ENCODE data around the gene FOXO1. TPM values are rescaled to one million over a fixed set of nuclear protein-coding genes. Genes with fewer than 3 reads are reported as not detected.
A peak's percentile ranks its signal among the peaks of the same experiment; 100 is the strongest.

The FOXO1 gene
- total and polyA plus RNA-seq, 2 experiments from 2014 or later: 10.5 to 14.0 TPM

DNA sequence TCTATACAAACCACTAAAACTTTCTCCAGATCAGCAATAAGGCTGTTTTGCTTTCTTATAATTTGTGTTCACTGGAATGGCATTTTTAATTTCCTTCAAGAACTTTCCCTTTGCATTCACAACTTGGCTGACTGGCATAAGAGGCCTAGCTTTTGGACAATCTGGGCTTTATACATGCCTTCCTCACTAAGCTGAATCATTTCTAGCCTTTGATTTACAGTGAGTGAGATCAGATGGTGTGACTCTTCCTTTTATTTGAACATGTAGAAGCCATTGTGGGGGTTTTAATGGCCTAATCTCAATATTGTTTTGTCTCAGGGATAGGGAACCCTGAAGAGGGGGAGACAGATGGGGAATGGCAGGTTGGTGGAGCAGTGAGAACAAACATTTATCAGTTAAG, 82.7 kb downstream of the FOXO1 start:
- no peak overlapping the region for H3K27ac ChIP-seq
- no peaks in the 10 kb centered on the region for H3K27me3 ChIP-seq
- no peaks in the 10 kb centered on the region for H3K9me3 ChIP-seq (ENCODE audit: low read depth)
- no peaks in the 10 kb centered on the region for H3K36me3 ChIP-seq
- no peak for DNase-seq (ENCODE audit: low read depth in 1 of 2, low spot score in 1 of 2)
- H3K4me3 ChIP-seq: no peak overlapping the region
- peaks cover 13% of the 10 kb centered on the region for H3K4me1 ChIP-seq (ENCODE audit: low read depth)
- TF ChIP-seq, protein P1, sequence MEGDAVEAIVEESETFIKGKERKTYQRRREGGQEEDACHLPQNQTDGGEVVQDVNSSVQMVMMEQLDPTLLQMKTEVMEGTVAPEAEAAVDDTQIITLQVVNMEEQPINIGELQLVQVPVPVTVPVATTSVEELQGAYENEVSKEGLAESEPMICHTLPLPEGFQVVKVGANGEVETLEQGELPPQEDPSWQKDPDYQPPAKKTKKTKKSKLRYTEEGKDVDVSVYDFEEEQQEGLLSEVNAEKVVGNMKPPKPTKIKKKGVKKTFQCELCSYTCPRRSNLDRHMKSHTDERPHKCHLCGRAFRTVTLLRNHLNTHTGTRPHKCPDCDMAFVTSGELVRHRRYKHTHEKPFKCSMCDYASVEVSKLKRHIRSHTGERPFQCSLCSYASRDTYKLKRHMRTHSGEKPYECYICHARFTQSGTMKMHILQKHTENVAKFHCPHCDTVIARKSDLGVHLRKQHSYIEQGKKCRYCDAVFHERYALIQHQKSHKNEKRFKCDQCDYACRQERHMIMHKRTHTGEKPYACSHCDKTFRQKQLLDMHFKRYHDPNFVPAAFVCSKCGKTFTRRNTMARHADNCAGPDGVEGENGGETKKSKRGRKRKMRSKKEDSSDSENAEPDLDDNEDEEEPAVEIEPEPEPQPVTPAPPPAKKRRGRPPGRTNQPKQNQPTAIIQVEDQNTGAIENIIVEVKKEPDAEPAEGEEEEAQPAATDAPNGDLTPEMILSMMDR (IDR thresholded peaks at IDR 0.05; ENCODE audit: low read depth, low read length): no peak

DNA sequence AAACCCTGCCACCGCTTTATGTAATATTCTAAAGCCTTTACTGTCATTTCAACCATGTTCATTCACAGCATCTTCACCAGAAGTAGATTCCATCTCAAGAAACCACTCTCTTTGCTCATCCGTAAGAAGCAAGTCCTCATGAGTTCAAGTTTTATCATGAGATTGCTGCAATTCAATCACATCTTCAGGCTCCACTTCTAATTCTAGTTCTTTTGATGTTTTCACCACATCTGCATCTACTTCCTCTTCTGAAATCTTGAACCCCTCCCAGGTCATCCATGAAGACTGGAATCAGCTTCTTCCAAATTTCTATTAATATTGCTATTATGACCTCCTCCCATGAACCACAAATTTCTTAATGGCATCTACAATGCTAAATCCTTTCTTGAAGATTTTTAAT, 83.9 kb downstream of the FOXO1 start:
- H3K27me3 ChIP-seq: no peaks in the 10 kb centered on the region
- TF ChIP-seq, protein P1 (IDR thresholded peaks at IDR 0.05; ENCODE audit: low read depth, low read length): no peak
- peaks cover 10% of the 10 kb centered on the region for H3K4me1 ChIP-seq (ENCODE audit: low read depth)
- H3K36me3 ChIP-seq: no peaks in the 10 kb centered on the region
- no peaks in the 10 kb centered on the region for H3K9me3 ChIP-seq (ENCODE audit: low read depth)
- no peak overlapping the region for H3K4me3 ChIP-seq
- DNase-seq (ENCODE audit: low read depth in 1 of 2, low spot score in 1 of 2): no peak
- H3K27ac ChIP-seq: no peak overlapping the region

DNA sequence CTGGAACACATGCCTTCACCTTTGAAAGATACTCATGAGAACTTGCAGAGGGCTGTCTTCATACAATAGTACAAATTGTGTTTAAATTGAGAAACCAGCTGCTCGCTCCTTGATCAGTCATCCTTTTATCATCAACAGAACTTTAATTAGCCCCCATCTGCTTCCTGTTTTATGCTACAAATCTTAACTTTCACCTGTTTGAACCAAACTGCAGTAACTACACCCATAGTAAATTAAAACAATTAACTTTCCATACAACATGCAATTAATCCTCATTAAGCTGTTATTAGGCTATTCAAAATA, 85.2 kb downstream of the FOXO1 start:
- Histone ChIP-seq H3K9me3 (ENCODE audit: low read depth) (no peaks in the 10 kb centered on the region), H3K4me3 (no peak overlapping the region), H3K27ac (no peak overlapping the region), H3K36me3 (no peaks in the 10 kb centered on the region), H3K27me3 (no peaks in the 10 kb centered on the region), H3K4me1 (ENCODE audit: low read depth) (peaks cover 10% of the 10 kb centered on the region)
- DNase-seq (ENCODE audit: low read depth in 1 of 2, low spot score in 1 of 2): no peak
- TF ChIP-seq, protein P1 (IDR thresholded peaks at IDR 0.05; ENCODE audit: low read depth, low read length): no peak

DNA sequence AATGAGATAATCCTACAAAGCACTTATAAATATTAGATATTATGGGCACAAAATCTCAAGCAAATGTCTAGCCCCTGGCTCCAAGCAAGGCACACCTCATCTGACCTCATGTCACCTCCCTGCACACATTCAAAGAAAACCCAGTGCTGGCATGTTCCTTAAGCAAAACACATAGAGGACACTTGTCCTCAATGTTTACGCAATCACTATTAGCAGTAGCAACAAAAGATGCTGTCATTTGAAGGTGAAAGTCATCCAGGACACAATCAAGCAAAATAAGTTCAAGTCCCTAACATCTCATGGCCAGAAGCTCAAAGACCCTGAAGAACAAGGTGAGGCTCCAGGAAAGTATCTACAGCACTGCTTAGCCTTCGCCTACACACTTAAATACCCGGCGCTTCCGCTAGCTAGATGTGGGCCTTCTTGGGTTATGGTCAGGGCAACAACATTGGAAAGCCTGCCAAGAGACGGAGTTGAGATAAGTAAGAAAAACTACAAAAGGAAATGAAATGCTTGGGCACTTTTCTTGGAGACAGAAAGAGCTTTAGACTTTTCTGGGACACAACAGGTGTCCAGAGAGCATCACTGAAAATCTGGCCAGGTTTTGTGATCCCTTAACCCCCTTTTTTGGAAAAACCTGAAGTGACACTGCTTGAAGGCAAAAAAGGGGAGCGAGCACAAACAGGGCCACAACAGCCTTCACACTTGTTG, 85.7 kb downstream of the FOXO1 start:
- no peak overlapping the region for H3K27ac ChIP-seq
- no peak overlapping the region for H3K4me3 ChIP-seq
- no peaks in the 10 kb centered on the region for H3K27me3 ChIP-seq
- DNase-seq (ENCODE audit: low read depth in 1 of 2, low spot score in 1 of 2): peak in 1 of 2 donors; percentile 28
- peaks cover 9% of the 10 kb centered on the region for H3K4me1 ChIP-seq (ENCODE audit: low read depth)
- H3K36me3 ChIP-seq: no peaks in the 10 kb centered on the region
- TF ChIP-seq, protein P1 (IDR thresholded peaks at IDR 0.05; ENCODE audit: low read depth, low read length): no peak
- no peaks in the 10 kb centered on the region for H3K9me3 ChIP-seq (ENCODE audit: low read depth)

DNA sequence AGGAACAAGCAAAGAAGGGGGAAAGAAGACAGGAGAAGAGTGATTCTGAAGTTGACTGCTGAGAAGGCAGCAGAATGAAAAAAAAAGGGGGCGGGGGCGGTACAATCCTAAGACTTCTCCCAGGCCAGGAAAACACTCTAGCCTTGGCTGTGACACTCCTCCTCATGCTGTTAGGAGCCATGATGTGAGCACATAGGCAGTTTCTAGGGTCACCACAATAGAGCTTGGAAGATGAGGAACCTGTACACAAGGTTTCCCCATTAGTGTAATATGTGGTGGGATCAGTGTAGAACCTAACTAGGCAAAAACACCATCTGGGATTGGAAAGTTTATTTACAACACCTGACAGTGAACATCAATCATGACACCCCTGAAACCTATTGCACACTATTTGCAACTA, 86.9 kb downstream of the FOXO1 start:
- Histone ChIP-seq H3K27ac (no peak overlapping the region), H3K4me1 (ENCODE audit: low read depth) (no peaks in the 10 kb centered on the region), H3K4me3 (no peak overlapping the region), H3K27me3 (no peaks in the 10 kb centered on the region), H3K9me3 (ENCODE audit: low read depth) (no peaks in the 10 kb centered on the region), H3K36me3 (no peaks in the 10 kb centered on the region)
- TF ChIP-seq, protein P1 (IDR thresholded peaks at IDR 0.05; ENCODE audit: low read depth, low read length): no peak
- DNase-seq (ENCODE audit: low read depth in 1 of 2, low spot score in 1 of 2): no peak
